Right lobe of liver (tissue), 4 donors: ENCODE data around the gene VKORC1.

Source experiments
- POLR2A ChIP-seq: fragments of 450-650 bp; IDR thresholded peaks from one replicate; pipeline ENCODE4 v1.6.1; 2017; ENCODE audit warnings: antibody characterized with exemption, mild to moderate bottlenecking
- TF ChIP-seq, protein P1 (sequence below), 4 donors: fragments of 200-600 bp in 3 of 4; fragments of 450-650 bp in 1 of 4; IDR thresholded peaks; one replicate each; pipeline versions ENCODE4 v1.5.1 to v1.8.0; 2016 to 2022; ENCODE audit warnings: antibody characterized with exemption in 4 of 4, mild to moderate bottlenecking in 2 of 4
- donor health status: DM: no; HTN: no; CAD: no.
- donor health status: DM: no; HTN: no; CAD: no.
- donor health status: DM: no; HTN: yes; CAD: no.

- TF ChIP-seq, protein P1, sequence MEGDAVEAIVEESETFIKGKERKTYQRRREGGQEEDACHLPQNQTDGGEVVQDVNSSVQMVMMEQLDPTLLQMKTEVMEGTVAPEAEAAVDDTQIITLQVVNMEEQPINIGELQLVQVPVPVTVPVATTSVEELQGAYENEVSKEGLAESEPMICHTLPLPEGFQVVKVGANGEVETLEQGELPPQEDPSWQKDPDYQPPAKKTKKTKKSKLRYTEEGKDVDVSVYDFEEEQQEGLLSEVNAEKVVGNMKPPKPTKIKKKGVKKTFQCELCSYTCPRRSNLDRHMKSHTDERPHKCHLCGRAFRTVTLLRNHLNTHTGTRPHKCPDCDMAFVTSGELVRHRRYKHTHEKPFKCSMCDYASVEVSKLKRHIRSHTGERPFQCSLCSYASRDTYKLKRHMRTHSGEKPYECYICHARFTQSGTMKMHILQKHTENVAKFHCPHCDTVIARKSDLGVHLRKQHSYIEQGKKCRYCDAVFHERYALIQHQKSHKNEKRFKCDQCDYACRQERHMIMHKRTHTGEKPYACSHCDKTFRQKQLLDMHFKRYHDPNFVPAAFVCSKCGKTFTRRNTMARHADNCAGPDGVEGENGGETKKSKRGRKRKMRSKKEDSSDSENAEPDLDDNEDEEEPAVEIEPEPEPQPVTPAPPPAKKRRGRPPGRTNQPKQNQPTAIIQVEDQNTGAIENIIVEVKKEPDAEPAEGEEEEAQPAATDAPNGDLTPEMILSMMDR (IDR thresholded peaks at IDR 0.05) = no peak
- no peak for TF ChIP-seq POLR2A
Observed at GRCh38 chr16:31092330-31092729, 2.3 kb downstream of the VKORC1 start.
